GM18873 (cell line): Measurements from ENCODE around the gene FGB.
"Not testable (repeated sequence)": the region's sequence is repeated elsewhere in the genome, so short reads cannot be mapped to it uniquely, and the experiment has no call there.

ENCODE experiments used
- ATAC-seq: cut with Tn5 transposase; IDR thresholded peaks from one replicate; pipeline ENCODE4 v1.9.1; 2021; ENCODE audit warnings: mild to moderate bottlenecking, moderate library complexity, moderate number of reproducible peaks; ENCODE audit not compliant: unreplicated experiment, low FRiP score

The FGB gene

DNA sequence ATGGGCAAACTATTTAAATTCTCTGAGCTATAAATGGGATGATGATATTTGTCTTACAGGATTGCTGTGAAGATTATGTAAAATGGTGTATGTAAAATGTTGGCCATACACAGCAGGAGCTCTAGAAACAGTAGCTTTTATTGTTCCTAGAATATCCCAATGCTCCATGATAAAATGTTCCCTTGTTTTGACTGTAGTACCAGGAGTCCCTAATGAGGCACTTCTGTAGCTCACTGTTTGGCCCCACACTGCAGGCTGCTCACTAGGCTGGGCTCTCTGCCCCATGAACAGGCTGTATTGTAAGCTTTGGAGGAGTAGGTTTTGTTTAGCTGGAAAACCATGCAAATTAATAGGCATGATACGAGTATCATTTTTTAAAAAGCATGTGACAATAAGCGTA lies 31.1 kb downstream of the FGB start:
- no peak for ATAC-seq

DNA sequence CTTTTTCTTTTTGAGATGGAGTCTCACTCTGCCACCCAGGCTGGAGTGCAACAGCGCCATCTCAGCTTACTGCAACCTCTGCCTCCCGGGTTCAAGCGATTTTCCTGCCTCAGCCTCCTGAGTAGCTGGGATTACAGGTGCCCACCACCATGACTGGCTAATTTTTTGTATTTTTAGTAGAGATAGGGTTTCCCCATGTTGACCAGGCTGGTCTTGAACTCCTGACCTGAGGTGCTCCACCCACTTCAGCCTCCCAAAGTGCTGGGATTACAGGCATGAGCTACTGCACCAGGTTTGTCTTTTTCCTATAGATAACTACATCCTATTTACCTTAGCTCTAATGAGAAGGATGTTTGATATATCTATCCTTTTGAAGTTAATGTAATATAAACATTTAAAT lies 31.5 kb downstream of the FGB start:
- not testable (repeated sequence) for ATAC-seq

DNA sequence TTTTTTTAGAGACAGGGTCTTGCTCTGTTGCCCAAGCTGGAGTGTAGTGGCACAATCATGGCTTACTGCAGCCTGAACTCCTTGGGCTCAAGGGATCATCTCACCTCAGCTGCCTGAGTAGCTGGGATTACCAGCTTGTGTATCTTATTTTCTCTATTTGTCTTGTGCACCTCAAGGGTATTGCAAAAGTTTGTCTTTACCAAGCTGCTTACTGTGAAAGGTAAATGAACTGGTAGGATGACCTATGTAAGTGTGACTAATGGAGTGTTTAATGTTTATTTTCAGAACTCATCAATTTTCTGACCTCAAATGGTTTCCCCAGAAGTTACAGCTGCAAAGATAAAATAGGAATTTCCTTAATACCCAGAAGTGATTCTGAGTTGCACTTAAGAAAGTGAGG lies 33.0 kb downstream of the FGB start:
- ATAC-seq = no peak

DNA sequence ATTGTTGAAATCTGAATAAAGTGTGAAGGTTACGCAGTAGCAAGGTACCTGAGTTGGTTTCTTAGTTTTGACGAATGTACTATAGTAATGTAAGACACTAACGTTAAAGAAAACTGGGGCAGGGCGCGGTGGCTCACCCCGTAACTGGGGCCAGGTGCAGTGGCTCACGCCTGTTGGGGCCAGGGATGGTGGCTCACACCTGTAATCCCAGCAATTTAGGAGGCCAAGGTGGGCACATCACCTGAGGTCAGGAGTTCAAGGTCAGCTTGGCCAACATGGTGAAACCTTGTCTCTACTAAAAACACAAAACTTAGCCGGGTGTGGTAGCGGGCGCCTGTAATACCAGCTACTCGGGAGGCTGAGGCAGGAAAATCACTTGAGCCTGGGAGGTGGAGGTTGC lies 34.5 kb downstream of the FGB start:
- ATAC-seq = not testable (repeated sequence)

DNA sequence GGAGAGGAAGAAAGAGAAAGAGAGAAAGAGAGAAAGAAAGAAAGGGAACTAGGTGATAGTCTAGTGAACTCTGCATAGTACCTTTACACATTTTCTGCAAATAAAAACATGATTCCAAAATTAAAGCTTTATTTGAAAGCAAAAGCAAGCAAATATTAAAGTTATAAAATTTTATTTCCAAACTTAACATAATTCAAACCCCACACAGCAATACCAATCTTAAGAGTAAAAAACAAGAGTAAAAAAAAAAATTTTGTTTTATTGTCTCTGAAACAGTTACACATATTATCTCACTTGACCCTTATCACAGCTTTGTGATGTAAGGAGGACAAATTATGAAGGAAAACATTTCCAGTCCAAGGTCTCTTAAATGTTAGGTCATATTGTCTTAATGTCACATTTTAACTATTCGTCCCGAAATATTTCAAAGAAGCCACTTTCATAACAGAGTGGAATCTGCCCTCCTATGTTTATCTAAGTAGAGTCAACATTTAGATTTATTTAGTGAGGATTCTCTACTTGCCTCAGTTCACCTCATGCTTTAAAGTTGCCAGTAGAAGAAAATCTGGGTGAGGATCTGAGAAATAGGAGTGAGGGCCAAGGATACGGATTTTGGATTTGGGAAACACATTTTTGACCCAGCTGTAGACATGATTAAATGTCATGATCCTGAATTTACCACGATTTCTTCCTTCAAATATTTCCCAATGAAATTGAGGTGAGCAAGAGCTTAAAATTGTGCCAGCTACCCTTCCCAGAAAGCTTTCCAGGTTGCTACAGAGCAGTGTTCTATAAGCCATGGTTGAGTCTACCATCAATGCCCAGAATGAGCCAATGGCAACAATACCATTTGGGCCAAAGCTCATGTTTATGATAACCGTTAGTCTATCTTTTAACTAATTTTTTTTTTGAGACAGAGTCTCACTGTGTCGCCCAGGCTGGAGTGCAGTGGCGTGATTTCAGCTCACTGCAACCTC lies 35.3 kb downstream of the FGB start:
- no peak for ATAC-seq

DNA sequence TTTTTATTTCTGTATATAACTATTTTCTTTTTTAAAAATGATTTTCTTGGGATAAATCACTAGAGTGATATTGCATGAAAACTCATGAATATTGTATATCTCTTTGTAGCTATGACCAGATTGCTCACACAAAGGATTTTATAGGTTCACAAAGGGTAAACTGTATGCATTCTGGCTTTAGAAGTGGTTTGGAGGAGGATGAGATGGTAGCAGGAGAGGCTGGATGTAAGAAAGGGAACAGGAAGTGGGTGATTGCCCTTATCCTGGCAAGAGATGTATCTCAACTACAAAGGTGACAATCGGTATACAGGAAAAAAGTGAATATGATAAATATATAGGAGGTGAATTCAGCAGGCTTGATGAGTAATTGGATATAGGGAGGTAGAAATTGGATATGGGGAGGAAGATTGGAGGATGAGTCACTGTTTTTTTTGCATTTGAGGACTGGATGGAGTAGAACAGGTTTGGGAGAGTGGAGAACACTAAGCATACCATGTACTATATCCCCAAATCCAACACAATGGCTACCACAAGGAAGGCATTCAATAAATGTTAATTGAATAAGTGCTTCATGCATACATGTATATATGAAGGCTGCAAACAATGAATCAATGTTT lies 39.7 kb downstream of the FGB start:
- ATAC-seq = no peak

DNA sequence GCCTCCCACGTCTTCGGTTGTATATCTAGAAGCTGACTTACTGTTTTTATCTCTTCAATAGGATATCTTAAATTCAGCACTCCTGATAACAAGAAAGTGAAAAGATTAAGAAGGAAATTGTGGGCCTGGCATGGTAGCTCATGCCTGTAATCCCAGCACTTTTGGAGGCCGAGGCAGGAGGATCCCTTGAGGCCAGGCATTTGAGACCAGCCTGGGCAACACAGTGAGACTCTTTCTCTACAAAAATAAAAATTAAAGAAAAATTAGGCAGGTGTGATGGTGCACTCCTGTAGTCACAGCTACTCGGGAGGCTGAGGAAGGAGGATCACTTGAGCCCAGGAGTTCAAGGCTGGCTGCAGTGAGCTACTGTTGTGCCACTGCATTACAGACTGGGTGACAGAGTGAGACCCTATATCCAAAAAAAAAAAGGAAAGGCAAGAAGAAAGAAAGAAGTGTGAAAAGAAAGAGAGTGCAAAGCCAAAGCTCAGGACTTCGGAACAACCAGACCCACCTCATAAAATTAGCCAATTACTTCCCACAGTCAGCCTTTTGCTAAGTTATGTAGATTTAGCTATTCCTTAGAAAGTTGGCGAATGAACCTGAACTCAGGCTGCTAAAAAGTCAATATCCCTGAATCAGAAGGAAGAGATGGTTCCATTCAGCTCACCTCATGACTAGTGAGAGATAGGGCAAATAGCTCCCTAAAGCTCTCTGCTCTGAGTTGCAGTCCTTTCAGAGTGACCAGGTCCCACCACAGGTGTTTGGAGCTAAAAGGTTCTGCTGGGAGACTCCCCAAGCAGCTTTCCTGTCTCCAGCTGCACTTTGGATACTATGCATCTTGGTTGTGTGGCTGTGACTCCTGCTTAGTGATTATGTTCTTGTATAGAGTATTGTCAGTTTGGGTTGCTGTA lies 40.5 kb downstream of the FGB start:
- no peak for ATAC-seq

DNA sequence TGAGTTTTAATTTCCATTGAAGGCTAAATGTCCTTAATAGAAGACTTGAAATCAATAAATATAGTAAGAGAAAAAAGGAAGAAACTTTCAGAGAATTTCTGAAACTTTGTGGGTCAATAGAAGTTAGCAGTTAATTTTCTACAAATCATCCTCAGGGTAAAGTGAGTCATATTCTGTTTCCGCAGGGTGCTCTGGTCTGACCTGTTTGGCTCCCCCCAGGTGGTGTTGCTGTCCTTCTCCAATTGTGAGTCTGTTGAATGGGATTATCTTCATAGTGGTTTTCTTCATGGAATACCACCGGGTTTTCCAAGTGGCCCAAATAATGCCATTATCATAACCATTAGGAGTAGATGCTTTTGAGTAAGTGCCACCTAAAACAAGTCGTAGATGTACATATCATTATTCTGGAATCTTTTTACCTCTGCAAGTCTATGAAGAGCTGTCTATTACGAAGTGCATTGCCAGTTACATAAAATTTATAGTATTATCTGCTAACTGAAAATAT lies 41.9 kb downstream of the FGB start:
- ATAC-seq = no peak

DNA sequence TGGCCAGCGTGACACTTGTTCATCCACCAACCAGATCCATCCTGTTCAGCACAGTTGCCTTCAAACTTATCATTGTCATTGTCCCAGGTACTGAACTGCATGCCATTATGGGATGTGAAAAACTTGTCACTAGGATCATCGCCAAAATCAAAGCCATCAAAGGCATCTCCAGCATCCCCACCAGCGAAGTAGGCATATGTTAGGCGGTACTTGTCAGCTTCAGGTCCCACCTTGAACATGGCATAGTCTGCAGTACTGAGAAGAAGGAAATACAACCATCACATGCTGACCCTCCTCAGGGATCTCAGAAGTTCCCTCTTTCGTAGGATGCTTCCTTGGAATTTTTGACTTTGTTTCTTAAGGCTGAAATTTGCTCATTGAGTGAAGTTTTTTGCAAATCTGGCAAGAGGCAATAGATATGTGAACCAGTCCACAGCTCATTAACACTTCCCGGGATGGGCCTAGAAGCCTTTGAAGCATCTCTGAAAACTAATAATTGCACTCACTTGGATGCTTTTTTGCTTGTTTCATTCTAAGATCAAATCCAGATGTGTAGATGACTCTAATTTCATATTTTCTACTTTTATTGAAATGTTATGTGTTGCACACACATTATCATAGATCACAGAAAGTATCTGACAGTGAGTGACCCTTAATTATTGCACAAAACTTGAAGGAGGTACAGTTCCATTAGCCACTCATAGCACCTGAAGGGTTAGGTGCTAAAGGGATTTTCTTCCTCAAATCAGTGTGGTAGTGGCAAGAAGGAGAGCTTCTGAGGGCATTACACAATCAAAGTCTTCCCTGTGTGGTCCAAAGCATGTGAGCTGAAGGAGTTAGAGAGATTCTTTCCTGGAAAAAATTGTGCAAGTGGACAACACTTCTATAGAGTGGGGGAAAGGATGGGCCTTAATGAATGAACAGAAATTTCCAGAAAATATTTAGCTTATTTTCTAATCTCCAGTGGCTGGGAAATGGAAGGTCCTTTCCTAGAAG lies 44.2 kb downstream of the FGB start:
- no peak for ATAC-seq

DNA sequence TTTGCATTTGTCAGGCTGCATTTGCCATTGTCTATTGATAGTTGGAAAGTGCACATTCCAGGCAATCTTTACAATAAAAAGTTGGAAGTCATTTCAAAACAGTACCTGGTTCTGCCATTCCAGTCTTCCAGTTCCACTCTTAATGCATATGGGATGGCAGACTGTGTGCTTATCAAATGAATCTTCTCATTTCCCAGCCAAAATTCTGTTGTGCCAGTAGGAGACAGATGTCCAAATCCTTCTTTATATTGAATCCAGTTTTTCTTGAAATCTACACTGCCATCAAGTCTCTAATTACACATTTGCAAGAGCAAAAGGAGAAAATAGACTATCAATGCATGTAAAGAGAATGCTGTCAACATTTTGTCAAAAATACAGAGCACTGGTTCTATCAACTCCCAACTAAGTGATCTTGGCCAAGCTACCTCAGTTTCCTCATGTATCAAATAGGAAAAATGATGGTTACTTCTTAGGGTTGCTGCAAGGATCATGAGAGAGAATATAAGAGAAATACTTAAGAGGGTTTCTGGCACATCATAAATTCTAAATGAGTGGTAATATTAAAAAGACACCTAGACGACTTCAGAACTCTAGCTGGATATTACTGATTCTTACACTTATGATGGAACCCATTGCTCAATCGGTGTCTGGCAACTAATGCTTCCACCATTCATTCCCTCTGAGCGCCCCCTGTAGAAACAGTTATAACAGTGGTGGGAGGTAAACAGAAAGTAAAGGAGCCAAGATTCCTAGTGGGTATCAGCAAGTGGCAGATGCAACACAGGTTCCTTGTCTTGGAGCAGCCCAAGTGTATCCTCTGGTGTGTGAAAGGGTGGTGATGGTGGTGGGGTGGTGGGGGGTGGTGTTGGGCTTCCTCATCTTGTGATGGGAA lies 45.8 kb downstream of the FGB start:
- no peak for ATAC-seq

DNA sequence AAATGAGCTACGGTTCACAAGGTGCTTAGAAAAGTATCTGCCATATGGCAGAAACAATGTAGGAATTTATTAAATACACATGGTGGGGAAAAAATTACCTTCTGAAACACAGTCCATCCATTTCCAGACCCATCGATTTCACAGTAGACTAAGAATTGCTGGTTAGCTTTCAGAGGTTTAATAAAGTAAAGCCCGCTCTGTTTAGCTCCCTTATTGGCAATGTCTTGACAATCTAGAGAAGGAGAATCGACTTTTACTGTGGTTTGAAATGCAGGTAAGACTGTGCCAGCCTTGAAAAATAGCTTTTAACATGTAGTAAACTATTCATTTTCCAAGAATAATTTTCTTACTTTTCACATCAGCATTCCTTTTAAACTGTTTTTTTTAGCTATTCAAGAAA lies 46.7 kb downstream of the FGB start:
- no peak for ATAC-seq

DNA sequence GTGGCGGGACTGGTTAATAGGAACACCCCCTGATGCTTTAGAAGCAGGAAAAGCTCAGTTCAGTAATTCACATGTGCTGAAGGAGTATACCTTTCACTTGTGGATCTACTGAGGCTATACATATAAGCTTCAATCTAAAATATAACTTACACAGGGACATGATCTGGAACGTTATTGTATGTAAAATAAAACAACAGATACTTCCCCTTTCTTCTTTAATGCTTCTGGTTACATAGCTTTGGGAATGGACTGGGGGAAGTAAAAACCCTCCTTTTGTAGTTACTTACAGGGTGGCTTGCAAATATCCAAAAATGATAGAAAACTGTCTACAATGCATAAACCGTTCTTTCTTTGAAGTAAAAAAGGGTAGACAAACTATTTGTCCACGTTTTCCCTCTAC lies 47.8 kb downstream of the FGB start:
- ATAC-seq = no peak

DNA sequence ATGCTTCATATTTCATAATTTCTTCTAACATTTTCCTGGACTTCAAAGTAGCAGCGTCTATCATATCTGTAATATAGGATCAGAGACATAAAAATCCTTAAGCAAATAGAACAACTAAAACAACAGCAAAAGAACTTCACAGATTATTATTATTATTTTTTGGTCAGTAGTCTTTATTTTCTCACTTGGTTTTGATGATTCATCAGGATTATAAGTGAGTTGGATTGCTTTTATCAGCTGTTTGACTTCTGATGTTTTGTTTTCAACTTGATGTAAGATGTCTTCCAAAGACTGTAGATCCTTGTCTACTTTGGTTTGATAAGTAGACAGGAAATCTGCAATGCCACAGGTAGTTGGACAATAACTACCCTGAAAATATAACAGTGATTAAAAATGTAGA lies 49.0 kb downstream of the FGB start:
- ATAC-seq = no peak

DNA sequence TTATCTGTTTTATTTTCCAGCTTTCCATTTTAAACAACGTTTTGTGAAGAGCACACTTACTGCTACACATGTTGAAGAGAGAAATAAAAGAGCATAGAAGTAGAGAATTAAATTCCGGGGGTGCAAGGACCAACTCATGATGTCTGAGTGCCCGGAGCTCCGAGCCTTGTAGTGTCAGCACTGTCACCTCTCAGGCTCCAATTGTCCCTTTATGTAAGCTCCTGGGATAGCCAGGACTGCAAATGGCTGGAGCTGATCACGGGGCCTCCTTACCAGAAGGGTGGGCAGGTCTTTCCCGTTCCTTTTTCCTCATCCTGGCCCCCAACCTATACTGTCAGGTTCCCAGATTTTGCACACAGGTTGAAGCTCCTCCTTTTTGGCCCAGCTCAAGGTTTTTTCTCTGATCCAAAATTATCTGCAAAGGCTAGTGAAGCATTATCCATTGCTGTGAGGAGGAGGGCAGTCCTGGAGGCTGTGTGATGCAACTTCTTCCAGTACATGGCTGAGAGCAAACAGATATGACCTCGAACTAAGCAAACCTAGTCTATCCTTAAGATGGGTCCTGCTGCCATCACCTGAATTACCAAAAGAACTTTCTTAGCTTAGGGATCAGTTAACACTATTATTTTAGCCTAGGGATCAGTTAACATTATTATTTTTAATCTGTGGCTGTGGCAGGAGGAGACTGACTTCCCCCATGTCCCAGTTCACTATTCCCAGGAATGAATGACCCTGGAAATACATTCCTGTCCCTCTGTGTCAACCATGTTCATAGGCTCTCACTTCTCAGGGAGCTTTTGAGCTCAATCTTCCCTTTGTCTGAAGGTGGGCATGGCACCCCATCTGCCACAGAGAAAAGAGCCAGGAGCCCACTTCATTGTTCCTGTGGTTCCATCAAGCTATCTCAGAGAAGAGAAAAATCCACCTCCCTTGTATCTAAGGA lies 49.9 kb downstream of the FGB start, which contains the start of gene FGG:
TSS of gene FGG (minus strand) at position 185 of the 943 bp plus-strand sequence. CDS start at position 138, 47 bp downstream.
- no peak for ATAC-seq

DNA sequence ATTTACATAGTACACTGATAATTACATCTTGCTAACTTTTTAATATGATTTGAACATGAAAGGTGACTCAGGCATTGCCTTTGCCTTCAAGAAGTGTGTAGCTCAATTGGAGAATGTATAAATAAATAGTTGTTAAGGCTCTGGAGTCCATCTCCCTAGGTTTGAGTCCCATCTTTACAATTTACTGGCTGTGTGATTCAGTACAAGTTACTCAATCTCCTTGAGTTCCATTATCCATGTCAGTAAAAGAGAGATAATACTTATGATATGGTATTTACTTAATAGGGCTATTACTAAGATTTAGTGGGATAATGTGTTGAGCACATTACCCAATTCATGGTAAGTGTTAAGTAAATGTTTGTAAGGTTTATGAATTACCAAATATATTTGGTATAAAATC lies 51.5 kb downstream of the FGB start:
- ATAC-seq = no peak

DNA sequence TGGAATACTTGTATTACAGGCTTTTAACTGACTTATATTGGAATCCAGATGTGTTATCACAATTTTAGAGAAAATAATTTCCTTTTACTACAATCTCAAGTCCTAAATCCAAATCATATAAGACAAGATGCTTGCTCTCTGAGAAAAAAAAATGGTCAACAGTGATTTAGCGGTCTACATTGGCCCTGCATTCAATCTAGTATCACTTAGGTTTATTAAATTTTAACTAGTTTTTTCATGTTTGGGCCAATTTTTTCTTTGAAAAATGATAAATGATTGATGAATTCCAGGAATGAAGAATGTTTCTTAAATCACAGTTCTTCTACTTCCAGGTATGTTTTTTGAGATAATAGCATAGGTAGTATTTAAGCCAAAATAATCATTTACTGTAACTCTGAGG lies 52.4 kb downstream of the FGB start:
- ATAC-seq = no peak

DNA sequence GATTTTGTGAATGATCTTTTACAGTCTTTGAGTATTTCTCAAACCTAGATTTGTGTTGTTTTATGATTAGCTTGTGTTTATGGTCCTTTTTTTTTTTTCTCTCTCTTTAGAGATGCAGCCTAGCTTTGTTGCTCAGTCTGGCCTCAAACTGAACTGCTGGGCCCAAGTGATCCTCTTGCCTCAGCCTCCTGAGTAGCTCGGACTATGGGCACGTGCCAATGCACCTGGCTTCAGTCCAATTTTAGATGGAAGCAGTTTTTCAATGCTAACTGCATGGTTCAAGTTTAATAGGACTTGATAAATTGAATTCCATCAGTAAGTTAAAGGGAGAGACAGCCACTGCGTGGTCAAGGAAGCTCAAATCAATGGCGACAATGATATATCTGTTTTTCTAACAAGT lies 53.5 kb downstream of the FGB start:
- ATAC-seq = no peak
